Subcutaneous adipose tissue (tissue), 4 donors: ENCODE data around the gene EYA2. TPM values are rescaled to one million over a fixed set of nuclear protein-coding genes. Genes with fewer than 3 reads are reported as not detected.

Experiments
- CTCF ChIP-seq: fragments of 450-650 bp; IDR thresholded peaks from one replicate; pipeline ENCODE4 v1.5.1; 2016; ENCODE audit warnings: low read depth, mild to moderate bottlenecking, control low read depth, antibody characterized with exemption, moderate library complexity
- total RNA-seq, 4 donors: library from RNA; depleted of rRNA; stranded (reverse); fragments of >200 nt; gene quantifications; one replicate each; pipeline ENCODE4 v1.1.0, GENCODE V29; 2016

Gene EYA2
- total RNA-seq, 4 donors from 2014 or later: 1.3 to 4.7 (median 2.8) TPM

GRCh38 chr20:47221036-47221625, 326.5 kb downstream of the EYA2 start:
- TF ChIP-seq CTCF: no peak

GRCh38 chr20:47222468-47223119, 328.0 kb downstream of the EYA2 start:
- TF ChIP-seq CTCF: no peak

- TF ChIP-seq CTCF: no peak
Measured at GRCh38 chr20:47223896-47224295, 329.3 kb downstream of the EYA2 start.

GRCh38 chr20:47224300-47224791, 329.7 kb downstream of the EYA2 start:
- TF ChIP-seq CTCF: no peak

GRCh38 chr20:47224857-47225256, 330.2 kb downstream of the EYA2 start:
- no peak for TF ChIP-seq CTCF

- TF ChIP-seq CTCF: no peak
Measured at GRCh38 chr20:47225458-47225857, 330.8 kb downstream of the EYA2 start.

GRCh38 chr20:47227119-47227518, 332.5 kb downstream of the EYA2 start:
- no peak for TF ChIP-seq CTCF
